Measurements from ENCODE around the gene ARL6IP1. TPM values are rescaled to one million over a fixed set of nuclear protein-coding genes. Genes with fewer than 3 reads are reported as not detected.

ARL6IP1 gene
- total RNA-seq, 1 donor from 2014 or later, result 128 TPM

DNA sequence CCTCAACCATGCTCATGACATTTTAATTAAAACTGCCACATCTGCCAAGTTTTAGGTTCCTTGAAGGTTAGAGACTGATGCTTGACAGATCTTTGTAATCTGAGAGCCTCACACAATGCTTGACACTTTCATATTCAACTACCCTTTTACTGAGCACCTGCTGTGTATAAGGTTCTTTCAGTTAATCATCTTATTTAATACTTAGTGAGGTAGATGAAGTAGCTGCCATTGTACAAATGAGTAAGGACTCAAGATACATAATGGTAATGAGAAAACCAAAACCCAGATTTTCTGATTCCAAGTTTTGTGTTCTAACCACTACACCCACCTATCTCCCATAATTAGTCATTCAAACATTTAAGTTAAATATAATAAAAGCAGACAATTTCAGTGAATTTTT lies 35.4 kb upstream of the ARL6IP1 start:
- H3K4me1 Mint-ChIP-seq (ENCODE audit: low read depth, unreplicated experiment), result no peaks in the 10 kb centered on the region
- no peak overlapping the region for H2AFZ ChIP-seq (ENCODE audit: low read depth, low read length)
- no peaks in the 10 kb centered on the region for H3K27me3 Mint-ChIP-seq (ENCODE audit: low read depth, unreplicated experiment)
- FAIRE-seq, result no peak
- TF ChIP-seq EZH2 (IDR thresholded peaks at IDR 0.05; ENCODE audit: insufficient read depth, low read length), result no peak
- TF ChIP-seq, protein P1, sequence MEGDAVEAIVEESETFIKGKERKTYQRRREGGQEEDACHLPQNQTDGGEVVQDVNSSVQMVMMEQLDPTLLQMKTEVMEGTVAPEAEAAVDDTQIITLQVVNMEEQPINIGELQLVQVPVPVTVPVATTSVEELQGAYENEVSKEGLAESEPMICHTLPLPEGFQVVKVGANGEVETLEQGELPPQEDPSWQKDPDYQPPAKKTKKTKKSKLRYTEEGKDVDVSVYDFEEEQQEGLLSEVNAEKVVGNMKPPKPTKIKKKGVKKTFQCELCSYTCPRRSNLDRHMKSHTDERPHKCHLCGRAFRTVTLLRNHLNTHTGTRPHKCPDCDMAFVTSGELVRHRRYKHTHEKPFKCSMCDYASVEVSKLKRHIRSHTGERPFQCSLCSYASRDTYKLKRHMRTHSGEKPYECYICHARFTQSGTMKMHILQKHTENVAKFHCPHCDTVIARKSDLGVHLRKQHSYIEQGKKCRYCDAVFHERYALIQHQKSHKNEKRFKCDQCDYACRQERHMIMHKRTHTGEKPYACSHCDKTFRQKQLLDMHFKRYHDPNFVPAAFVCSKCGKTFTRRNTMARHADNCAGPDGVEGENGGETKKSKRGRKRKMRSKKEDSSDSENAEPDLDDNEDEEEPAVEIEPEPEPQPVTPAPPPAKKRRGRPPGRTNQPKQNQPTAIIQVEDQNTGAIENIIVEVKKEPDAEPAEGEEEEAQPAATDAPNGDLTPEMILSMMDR (IDR thresholded peaks at IDR 0.05; ENCODE audit: insufficient read depth, low read depth, low read length), result no peak
- no peaks in the 10 kb centered on the region for H4K20me1 ChIP-seq (ENCODE audit: insufficient read depth, low read length)
- peaks cover 25% of the 10 kb centered on the region for H3K36me3 Mint-ChIP-seq (ENCODE audit: low read depth, unreplicated experiment)
- DNase-seq (ENCODE audit: low read depth), result no peak
- H3K9me3 ChIP-seq (ENCODE audit: insufficient read depth, low read depth, low read length), result no peaks in the 10 kb centered on the region
- no peaks in the 10 kb centered on the region for H3K9me3 Mint-ChIP-seq (ENCODE audit: unreplicated experiment)
- H3K4me1 ChIP-seq (ENCODE audit: insufficient read depth, low read length), result no peaks in the 10 kb centered on the region
- no peak overlapping the region for H3K27ac Mint-ChIP-seq (ENCODE audit: unreplicated experiment)
- no peak overlapping the region for H3K9ac ChIP-seq (ENCODE audit: low read length)
- H3K36me3 ChIP-seq (ENCODE audit: insufficient read depth, low read length), result peaks cover 75% of the 10 kb centered on the region
- H3K4me3 ChIP-seq (ENCODE audit: insufficient read depth, low read depth, low read length), result no peak overlapping the region
- H3K79me2 ChIP-seq (ENCODE audit: insufficient read depth, low read length), result no peaks in the 10 kb centered on the region
- H3K4me3 Mint-ChIP-seq (ENCODE audit: unreplicated experiment), result no peak overlapping the region
- no peak overlapping the region for H3K27ac ChIP-seq (ENCODE audit: low read depth, low read length)
- H3K4me2 ChIP-seq (ENCODE audit: low read length), result no peak overlapping the region
- no peaks in the 10 kb centered on the region for H3K27me3 ChIP-seq (ENCODE audit: insufficient read depth, low read length)

DNA sequence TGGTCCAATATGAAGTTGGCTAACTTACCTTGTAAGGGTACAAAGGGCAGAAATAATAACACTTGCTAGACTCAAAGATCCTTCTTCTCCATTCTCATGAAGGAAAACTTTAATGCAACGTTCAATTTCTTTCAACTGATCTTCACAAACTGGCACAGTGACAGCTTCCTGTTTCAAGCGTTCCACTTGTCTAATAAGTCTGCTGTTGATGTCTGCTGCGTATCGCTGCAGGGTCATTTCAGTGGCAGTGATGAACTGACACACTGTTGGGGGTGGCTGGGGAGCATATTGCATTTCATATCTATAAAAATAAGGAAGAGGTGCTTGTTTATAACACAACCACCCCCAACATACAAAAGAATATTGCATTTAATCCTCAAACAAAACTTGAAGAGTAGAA lies 33.5 kb upstream of the ARL6IP1 start:
- H3K4me1 Mint-ChIP-seq (ENCODE audit: low read depth, unreplicated experiment), result no peaks in the 10 kb centered on the region
- TF ChIP-seq, protein P1 (IDR thresholded peaks at IDR 0.05; ENCODE audit: insufficient read depth, low read depth, low read length), result no peak
- no peak for TF ChIP-seq EZH2 (IDR thresholded peaks at IDR 0.05; ENCODE audit: insufficient read depth, low read length)
- no peaks in the 10 kb centered on the region for H3K27me3 ChIP-seq (ENCODE audit: insufficient read depth, low read length)
- no peak overlapping the region for H2AFZ ChIP-seq (ENCODE audit: low read depth, low read length)
- no peaks in the 10 kb centered on the region for H3K27me3 Mint-ChIP-seq (ENCODE audit: low read depth, unreplicated experiment)
- H3K27ac Mint-ChIP-seq (ENCODE audit: unreplicated experiment), result no peak overlapping the region
- no peaks in the 10 kb centered on the region for H3K79me2 ChIP-seq (ENCODE audit: insufficient read depth, low read length)
- H3K9ac ChIP-seq (ENCODE audit: low read length), result no peak overlapping the region
- H3K9me3 Mint-ChIP-seq (ENCODE audit: unreplicated experiment), result no peaks in the 10 kb centered on the region
- H3K4me2 ChIP-seq (ENCODE audit: low read length), result no peak overlapping the region
- no peaks in the 10 kb centered on the region for H4K20me1 ChIP-seq (ENCODE audit: insufficient read depth, low read length)
- no peak overlapping the region for H3K4me3 Mint-ChIP-seq (ENCODE audit: unreplicated experiment)
- no peak overlapping the region for H3K4me3 ChIP-seq (ENCODE audit: insufficient read depth, low read depth, low read length)
- H3K9me3 ChIP-seq (ENCODE audit: insufficient read depth, low read depth, low read length), result no peaks in the 10 kb centered on the region
- no peaks in the 10 kb centered on the region for H3K4me1 ChIP-seq (ENCODE audit: insufficient read depth, low read length)
- peaks cover 74% of the 10 kb centered on the region for H3K36me3 ChIP-seq (ENCODE audit: insufficient read depth, low read length)
- H3K36me3 Mint-ChIP-seq (ENCODE audit: low read depth, unreplicated experiment), result peaks cover 21% of the 10 kb centered on the region
- H3K27ac ChIP-seq (ENCODE audit: low read depth, low read length), result no peak overlapping the region
- FAIRE-seq, result no peak
- DNase-seq (ENCODE audit: low read depth), result no peak

DNA sequence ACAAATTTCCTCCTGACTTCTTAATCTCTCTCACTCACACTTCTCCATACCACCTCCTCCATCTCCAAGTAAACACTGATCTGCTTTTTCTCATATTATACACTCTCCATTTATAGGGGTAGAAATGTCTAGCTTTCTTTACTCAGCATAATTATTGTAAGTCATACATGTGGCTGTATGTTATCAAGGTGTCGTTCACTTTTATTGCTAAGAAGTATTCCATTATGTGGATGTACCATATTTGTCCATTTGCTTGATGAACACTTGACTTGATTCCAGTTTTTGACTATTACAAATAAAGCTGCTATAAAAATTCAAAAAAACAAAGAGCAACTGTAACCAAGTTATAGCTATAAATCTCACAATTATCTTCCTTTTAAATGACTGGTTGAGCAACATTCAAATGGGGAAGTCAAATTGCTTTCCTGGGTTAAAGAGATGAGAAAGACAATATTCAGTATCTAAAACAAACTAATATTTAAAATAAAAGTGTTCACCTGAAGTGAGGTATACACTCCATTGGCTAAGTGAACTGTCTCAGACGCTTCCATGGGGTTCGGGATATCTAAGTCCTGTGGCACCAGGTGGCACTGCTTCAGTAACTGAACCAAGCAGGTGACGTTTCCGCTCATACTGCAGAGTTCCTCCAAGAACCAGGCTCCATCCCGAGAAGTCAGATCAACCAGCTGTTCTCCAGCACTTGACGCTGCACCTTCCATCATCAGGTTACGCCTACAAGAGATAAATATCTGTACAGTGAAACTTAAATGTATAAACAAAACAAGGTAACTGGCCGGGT lies 32.6 kb upstream of the ARL6IP1 start:
- Histone ChIP-seq H3K4me3 (ENCODE audit: insufficient read depth, low read depth, low read length) (no peak overlapping the region), H2AFZ (ENCODE audit: low read depth, low read length) (no peak overlapping the region), H3K27me3 (ENCODE audit: insufficient read depth, low read length) (no peaks in the 10 kb centered on the region), H4K20me1 (ENCODE audit: insufficient read depth, low read length) (no peaks in the 10 kb centered on the region), H3K9ac (ENCODE audit: low read length) (no peak overlapping the region), H3K4me1 (ENCODE audit: insufficient read depth, low read length) (no peaks in the 10 kb centered on the region), H3K79me2 (ENCODE audit: insufficient read depth, low read length) (no peaks in the 10 kb centered on the region), H3K36me3 (ENCODE audit: insufficient read depth, low read length) (peaks cover 77% of the 10 kb centered on the region), H3K4me2 (ENCODE audit: low read length) (no peak overlapping the region), H3K27ac (ENCODE audit: low read depth, low read length) (no peak overlapping the region), H3K9me3 (ENCODE audit: insufficient read depth, low read depth, low read length) (no peaks in the 10 kb centered on the region)
- H3K9me3 Mint-ChIP-seq (ENCODE audit: unreplicated experiment), result no peaks in the 10 kb centered on the region
- H3K4me1 Mint-ChIP-seq (ENCODE audit: low read depth, unreplicated experiment), result no peaks in the 10 kb centered on the region
- H3K4me3 Mint-ChIP-seq (ENCODE audit: unreplicated experiment), result no peak overlapping the region
- no peaks in the 10 kb centered on the region for H3K27me3 Mint-ChIP-seq (ENCODE audit: low read depth, unreplicated experiment)
- H3K27ac Mint-ChIP-seq (ENCODE audit: unreplicated experiment), result no peak overlapping the region
- DNase-seq (ENCODE audit: low read depth) (no peak), FAIRE-seq (no peak)
- H3K36me3 Mint-ChIP-seq (ENCODE audit: low read depth, unreplicated experiment), result peaks cover 16% of the 10 kb centered on the region
- TF ChIP-seq, protein P1 (IDR thresholded peaks at IDR 0.05; ENCODE audit: insufficient read depth, low read depth, low read length), result no peak
- no peak for TF ChIP-seq EZH2 (IDR thresholded peaks at IDR 0.05; ENCODE audit: insufficient read depth, low read length)
